ENCODE data around the gene SRSF8. TPM values are rescaled to one million over a fixed set of nuclear protein-coding genes. Genes with fewer than 3 reads are reported as not detected.
"Not testable (repeated sequence)": the region's sequence is repeated elsewhere in the genome, so short reads cannot be mapped to it uniquely, and the experiment has no call there.

The SRSF8 gene
- total RNA-seq, 2 donors from 2014 or later = 25.6 to 39.9 TPM

DNA sequence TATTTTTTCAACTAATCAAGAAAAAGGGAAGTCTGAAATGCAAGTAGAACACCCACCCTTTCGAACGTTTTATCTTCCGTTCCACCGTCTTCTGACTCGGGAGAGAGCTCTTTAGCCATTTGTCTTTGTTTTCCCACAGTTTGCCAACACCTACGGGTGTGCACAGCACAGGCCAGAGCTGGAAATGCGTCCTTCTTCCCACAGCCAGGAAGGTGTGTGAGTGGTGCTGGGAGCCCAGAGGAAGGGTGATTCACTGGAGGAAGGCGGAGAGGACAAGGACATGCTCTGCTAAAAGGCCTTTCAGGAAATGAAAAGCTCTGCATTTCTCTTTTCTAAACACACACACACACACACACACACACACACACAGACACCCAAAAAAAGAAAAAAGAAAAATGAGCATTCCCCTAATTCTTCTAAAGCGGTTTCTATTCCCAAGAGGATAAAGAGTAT is 41.5 kb downstream of the SRSF8 start:
- Histone ChIP-seq H3K27me3 (replicated peaks; ENCODE audit: insufficient read depth) (no peaks in the 10 kb centered on the region), H3K27ac (peak overlapping the region; percentile 45 to 70), H3K36me3 (no peaks in the 10 kb centered on the region), H3K4me1 (ENCODE audit: control insufficient read depth in 1 of 2, low read depth in 2 of 2) (peaks cover 13 to 31% of the 10 kb centered on the region in 2 donors), H3K4me3 (peak overlapping the region; percentile 48), H3K9me3 (no peaks in the 10 kb centered on the region)
- TF ChIP-seq, protein P1, sequence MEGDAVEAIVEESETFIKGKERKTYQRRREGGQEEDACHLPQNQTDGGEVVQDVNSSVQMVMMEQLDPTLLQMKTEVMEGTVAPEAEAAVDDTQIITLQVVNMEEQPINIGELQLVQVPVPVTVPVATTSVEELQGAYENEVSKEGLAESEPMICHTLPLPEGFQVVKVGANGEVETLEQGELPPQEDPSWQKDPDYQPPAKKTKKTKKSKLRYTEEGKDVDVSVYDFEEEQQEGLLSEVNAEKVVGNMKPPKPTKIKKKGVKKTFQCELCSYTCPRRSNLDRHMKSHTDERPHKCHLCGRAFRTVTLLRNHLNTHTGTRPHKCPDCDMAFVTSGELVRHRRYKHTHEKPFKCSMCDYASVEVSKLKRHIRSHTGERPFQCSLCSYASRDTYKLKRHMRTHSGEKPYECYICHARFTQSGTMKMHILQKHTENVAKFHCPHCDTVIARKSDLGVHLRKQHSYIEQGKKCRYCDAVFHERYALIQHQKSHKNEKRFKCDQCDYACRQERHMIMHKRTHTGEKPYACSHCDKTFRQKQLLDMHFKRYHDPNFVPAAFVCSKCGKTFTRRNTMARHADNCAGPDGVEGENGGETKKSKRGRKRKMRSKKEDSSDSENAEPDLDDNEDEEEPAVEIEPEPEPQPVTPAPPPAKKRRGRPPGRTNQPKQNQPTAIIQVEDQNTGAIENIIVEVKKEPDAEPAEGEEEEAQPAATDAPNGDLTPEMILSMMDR (IDR thresholded peaks at IDR 0.05) = no peak
- ATAC-seq (ENCODE audit: insufficient number of reproducible peaks, low FRiP score, low read depth) = peak; percentile 48
- no peak for DNase-seq (ENCODE audit: low spot score)

DNA sequence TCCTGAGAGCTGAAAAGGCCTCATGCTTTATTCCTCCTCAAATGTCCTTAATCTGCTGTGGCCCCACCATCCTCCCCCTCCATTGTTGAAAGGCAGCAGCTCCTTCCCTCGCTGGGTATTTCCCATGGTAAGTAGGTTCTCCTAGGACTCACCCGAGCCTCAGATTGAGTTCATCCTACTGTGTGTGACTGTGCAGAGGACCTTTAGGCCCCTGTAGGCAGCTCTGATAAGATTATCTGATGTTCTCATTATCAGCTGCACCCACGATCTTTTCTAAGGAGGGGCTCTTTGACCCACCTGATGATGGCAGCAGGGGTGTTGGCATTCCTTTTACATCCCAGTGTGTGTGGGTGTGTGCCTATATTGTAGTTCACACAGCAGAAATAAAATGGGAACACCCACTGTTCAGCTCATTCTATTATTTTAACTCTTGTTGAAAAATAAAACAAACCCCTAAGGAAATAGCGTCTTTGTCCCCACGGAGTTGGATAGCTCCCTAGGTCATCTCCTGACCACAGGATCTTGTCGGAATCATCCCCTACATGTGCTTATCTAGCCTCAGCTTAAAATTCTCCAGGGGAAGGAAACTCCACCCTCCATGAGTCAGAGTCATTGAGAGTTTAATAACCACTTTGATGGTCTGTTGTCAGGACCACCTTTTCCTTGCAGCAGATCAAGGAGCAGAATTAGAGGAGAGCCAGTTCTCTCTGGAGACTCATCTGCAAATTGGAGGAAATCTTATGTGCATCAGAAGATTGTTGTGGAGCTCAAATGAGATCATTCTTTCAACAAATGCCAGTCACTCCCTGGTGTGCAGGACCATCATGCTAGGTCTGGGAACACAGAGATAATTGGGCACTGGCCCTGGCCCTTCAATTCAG is 42.2 kb downstream of the SRSF8 start:
- H3K36me3 ChIP-seq = no peaks in the 10 kb centered on the region
- ATAC-seq (ENCODE audit: insufficient number of reproducible peaks, low FRiP score, low read depth) = no peak
- H3K4me1 ChIP-seq (ENCODE audit: control insufficient read depth in 1 of 2, low read depth in 2 of 2) = peaks cover 13 to 31% of the 10 kb centered on the region in 2 donors
- H3K4me3 ChIP-seq = peak overlapping the region; percentile 48
- no peaks in the 10 kb centered on the region for H3K9me3 ChIP-seq
- TF ChIP-seq, protein P1 (IDR thresholded peaks at IDR 0.05) = no peak
- H3K27me3 ChIP-seq (replicated peaks; ENCODE audit: insufficient read depth) = no peaks in the 10 kb centered on the region
- no peak for DNase-seq (ENCODE audit: low spot score)
- peak overlapping the region; percentile 45 to 70 for H3K27ac ChIP-seq

DNA sequence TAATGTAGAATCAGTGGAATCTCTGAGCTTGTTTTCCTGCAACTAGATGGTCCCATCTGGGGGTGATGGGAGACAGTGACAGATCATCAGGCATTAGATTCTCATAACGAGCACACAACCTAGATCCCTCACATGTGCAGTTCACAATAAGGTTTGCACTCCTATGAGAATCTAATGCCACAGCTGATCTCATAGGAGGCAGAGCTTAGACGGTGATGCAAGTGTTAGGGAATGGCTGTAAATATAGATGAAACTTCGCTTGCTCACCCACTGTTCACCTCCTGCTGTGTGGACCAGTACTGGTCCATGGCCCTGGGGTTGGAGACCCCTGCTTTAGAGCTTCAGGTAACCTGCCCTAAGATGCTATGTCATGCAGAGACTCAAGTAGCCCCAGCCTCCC is 44.8 kb downstream of the SRSF8 start:
- not testable (repeated sequence) for H3K4me3 ChIP-seq; ATAC-seq (ENCODE audit: insufficient number of reproducible peaks, low FRiP score, low read depth); H3K9me3 ChIP-seq; DNase-seq (ENCODE audit: low spot score); H3K27me3 ChIP-seq (replicated peaks; ENCODE audit: insufficient read depth); H3K27ac ChIP-seq; H3K36me3 ChIP-seq
- H3K4me1 ChIP-seq (ENCODE audit: control insufficient read depth in 1 of 2, low read depth in 2 of 2) = peaks cover 13 to 27% of the 10 kb centered on the region in 2 donors

DNA sequence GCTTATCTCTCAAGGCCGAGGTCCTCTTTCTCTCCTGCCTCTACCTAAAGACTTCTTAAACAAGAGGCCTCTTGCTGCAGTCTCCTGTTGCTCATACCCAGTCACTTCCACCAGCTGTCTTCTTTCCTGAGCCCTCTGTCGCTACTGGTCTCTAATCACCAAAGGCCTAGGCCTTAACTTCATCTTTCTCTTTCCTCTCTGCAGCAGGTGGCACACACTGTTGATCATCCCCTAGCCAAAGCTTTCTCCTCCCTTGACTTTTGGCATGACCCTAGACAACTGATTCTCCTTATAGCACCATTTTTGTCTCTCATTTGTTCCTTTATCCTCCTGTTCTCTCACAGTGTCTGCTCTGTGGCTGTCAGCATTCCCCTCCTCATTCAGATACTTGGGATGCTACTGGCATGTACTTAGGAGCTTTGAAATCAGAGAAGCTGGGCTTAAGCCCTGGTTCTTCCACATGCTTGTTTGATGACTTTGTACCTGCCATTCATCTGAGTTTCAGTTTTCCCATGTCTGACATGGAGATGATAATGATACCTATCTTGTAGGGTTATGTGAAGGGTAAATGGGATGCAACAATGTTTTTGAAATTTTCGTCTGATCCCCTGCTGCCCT is 45.3 kb downstream of the SRSF8 start:
- Histone ChIP-seq H3K27ac (no peak overlapping the region), H3K4me3 (no peak overlapping the region), H3K36me3 (no peaks in the 10 kb centered on the region), H3K27me3 (replicated peaks; ENCODE audit: insufficient read depth) (no peaks in the 10 kb centered on the region), H3K4me1 (ENCODE audit: control insufficient read depth in 1 of 2, low read depth in 2 of 2) (peaks cover 13 to 27% of the 10 kb centered on the region in 2 donors), H3K9me3 (no peaks in the 10 kb centered on the region)
- ATAC-seq (ENCODE audit: insufficient number of reproducible peaks, low FRiP score, low read depth) (no peak), DNase-seq (ENCODE audit: low spot score) (no peak)
- TF ChIP-seq, protein P1 (IDR thresholded peaks at IDR 0.05) = no peak

DNA sequence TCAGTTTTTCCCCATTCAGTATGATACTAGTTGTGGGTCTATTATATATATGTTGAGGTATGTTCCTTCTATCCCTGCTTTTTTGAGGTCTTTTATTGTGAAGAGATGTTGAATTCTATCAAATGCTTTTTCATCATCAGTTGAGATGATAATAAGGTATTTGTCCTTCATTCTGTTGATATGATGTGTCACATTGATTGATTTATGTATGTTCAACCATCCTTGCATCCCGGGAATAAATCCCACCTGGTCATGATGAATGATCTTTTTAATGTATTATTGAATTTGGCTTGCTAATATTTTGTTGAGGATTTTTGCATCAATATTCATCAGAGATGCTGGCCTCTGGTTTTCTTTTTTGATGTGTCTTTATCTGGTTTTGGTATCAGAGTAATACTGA is 48.9 kb downstream of the SRSF8 start:
- no peaks in the 10 kb centered on the region for H3K4me1 ChIP-seq (ENCODE audit: control insufficient read depth in 1 of 2, low read depth in 2 of 2)
- H3K27me3 ChIP-seq (replicated peaks; ENCODE audit: insufficient read depth) = no peaks in the 10 kb centered on the region
- no peak for ATAC-seq (ENCODE audit: insufficient number of reproducible peaks, low FRiP score, low read depth)
- H3K4me3 ChIP-seq = no peak overlapping the region
- DNase-seq (ENCODE audit: low spot score) = no peak
- no peak overlapping the region for H3K27ac ChIP-seq
- TF ChIP-seq, protein P1 (IDR thresholded peaks at IDR 0.05) = no peak
- H3K36me3 ChIP-seq = no peaks in the 10 kb centered on the region
- no peaks in the 10 kb centered on the region for H3K9me3 ChIP-seq

All from thoracic aorta (tissue), 2 donors.